HG03045 (cell line): Measurements from ENCODE around the gene LIAS.
"Not testable (repeated sequence)": the region's sequence is repeated elsewhere in the genome, so short reads cannot be mapped to it uniquely, and the experiment has no call there.

Experiments used
- ATAC-seq: cut with Tn5 transposase; IDR thresholded peaks from one replicate; pipeline ENCODE4 v1.9.1; 2021; ENCODE audit warnings: mild to moderate bottlenecking, moderate library complexity; ENCODE audit not compliant: unreplicated experiment

The LIAS gene

DNA sequence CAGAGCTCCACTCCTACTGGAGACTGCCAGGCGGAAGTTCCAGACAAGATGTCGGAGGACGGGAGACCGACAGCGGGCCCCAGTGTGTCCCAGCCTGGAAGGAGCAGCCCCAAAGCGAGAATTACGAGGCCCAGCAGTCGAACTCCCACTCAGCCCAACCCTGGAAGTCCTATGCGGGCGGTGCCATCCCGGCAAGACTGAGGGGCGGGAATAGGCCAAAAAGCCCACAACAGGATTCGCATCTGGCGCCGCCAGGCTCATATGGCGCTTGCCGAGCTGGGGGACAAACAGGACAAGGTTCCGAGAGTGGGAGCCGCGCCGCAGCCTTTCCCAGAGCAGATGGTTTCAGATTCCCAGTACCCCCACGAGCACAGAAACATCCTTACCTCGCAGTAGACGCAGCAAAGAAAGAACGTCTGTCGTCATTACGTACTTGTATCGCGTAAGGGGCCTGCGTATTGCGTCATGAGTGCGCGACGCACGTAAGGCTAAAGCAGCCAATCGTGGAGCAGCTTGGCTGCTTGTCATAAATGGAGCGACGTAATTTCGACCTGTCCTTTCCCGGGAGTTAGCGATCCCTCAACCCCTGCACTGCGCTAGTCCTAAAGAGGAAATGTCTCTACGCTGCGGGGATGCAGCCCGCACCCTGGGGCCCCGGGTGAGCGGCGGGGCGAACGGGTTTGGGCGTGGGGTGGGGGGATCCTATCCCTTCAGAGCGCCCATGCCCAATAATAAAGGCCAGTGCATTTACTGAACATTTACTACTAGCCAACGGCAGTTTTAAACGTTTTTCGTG lies at the start of gene LIAS, which contains the start of gene RPL9:
TSS of gene LIAS (plus strand) at position 552 of the 796 bp plus-strand sequence. CDS start at position 614, 62 bp downstream.
TSS of gene RPL9 (minus strand) at position 418 of the 796 bp plus-strand sequence. CDS start 483 bp downstream, outside the sequence.
- ATAC-seq, result peak; percentile 83

DNA sequence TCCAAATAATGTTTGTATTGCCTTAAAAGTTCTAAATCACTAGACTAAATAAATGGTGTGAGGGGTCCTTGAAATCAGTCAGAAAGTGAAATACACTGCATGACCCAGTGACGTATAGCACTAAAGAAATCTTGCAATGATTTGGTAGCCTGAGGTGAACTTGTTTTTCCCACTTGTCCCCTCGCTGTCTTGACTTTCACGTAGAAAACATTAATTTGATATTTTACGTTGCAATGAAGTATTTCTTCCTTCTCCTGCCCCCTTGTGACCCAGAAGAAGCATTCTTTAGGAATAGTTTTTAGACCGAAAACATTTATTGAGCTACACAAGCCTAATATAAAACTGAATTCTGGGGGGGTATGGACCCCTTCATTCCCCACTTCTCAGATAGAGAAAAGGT lies 48.4 kb upstream of the LIAS start:
- ATAC-seq, result no peak

DNA sequence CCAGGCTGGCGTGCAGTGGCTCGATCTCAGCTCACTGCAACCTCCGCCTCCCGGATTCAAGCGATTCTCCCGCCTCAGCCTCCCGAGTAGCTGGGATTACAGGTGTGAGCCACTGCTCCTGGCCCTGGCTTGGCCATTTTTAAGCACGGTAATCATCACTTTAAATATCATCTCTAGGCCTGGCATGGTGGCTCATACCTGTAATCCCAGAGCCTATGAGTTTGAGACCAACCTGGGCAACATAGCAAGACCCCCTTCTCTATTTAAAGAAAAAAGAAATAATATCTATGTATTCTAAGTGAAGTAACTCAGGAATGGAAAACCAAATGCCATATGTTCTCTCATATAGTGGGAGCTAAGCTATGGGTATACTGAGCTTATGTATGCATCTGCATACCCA lies 47.3 kb upstream of the LIAS start:
- ATAC-seq, result not testable (repeated sequence)

DNA sequence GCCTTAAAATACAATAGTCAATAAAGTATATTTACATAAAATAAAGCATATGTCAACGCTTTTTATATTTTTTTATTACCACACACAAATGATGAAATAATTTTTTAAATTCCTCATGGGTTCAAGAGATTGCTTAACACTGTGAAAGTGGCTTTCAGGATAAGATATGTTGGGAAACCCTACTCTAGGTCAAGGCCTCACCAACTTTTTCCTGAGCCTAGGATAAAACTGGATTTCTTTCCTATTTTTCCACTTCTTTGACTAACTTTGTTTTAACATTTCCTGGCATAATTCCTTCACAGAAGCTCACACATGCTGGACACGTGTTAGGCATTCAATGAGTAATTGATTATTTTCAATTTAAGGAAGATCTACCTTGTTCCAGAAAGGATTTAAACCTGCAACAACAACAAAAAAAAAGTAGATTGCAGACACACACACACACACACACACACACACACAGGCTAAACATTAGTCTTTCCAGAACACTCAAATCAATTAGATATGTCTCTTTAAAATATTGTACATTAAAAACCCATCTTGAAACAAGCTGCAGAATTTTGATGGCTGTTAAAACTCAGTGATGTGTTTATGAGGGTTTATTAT lies 43.1 kb upstream of the LIAS start:
- ATAC-seq, result no peak

DNA sequence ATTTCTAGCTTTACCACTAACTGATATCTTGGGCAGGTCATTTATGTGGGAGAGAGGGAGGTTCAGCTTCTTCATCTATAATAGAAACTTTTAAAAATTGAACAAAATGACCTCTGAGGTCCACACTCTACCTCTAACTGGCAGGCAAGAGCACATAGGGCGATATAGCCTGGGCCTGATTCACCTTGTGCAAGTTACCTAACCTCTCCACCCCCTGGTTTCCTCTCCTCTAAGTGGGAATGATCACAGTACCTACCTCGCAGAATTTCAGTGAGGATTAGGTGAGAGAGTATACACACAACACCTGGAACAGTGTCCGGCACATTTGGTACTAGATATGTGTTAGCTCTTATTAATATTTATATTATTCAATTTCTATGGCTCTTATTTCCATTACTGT lies 36.6 kb upstream of the LIAS start:
- no peak for ATAC-seq

DNA sequence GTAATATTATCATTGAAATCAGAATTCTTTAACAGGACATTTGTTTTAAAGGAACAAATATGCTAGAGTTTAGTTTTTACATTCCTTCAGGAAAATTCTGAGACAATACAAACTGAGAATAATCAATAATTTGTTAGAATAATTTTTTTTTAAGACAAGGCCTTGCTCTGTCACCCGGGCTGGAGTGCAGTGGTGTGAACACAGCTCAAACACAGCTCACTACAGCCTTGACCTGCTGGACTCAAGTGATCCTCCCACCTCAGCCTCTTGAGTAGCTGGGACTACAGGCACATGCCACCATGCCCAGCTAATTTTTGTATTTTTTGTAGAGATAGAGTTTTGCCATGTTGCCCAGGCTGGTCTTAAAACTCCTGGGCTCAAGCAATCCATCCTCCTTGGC lies 33.6 kb upstream of the LIAS start:
- ATAC-seq, result not testable (repeated sequence)

DNA sequence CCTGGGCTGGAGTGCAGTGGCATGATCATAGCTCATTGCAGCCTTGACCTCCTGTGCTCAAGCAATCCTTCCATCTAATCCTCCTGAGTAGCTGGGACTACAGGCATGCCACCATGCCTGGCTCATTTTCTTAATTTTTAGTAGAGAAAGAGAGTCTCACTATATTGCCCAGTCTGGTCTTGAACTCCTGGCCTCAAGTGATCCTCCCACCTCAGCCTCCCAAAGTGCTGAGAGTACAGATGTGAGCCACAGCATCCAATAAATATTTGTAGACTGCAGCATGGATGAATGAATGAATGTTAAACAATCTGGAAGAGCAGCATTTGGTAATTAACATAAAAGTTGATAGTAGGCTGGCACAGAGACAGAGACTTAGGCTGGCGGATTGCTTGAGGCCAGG lies 32.1 kb upstream of the LIAS start:
- no peak for ATAC-seq

DNA sequence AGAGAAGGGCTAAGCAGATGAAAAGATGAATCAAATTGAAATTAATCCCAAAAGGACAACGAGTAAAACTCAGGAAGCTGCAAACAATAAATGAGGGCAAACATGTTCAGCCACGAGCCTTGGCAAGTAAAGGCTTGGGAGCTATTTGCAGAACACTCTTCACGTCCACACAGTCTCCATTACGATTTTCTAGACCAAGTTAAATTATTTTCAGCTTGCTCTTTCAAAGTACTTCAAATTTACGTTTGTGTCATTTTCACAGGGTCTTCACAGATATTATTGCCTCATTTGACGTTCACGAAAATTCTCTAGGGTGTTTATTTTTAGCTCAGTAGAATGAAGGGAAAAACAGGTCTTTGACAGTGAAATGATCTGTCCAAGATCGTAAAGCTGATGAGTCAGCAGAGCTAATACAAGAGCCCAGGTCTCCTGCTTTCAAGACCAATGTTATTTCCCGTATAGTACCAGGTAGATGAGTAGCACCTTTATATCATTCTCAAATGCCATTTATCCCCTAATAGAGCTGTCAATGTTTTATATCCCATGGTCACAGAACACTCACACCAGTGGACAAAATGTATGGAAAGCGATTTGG lies 31.2 kb upstream of the LIAS start:
- no peak for ATAC-seq

DNA sequence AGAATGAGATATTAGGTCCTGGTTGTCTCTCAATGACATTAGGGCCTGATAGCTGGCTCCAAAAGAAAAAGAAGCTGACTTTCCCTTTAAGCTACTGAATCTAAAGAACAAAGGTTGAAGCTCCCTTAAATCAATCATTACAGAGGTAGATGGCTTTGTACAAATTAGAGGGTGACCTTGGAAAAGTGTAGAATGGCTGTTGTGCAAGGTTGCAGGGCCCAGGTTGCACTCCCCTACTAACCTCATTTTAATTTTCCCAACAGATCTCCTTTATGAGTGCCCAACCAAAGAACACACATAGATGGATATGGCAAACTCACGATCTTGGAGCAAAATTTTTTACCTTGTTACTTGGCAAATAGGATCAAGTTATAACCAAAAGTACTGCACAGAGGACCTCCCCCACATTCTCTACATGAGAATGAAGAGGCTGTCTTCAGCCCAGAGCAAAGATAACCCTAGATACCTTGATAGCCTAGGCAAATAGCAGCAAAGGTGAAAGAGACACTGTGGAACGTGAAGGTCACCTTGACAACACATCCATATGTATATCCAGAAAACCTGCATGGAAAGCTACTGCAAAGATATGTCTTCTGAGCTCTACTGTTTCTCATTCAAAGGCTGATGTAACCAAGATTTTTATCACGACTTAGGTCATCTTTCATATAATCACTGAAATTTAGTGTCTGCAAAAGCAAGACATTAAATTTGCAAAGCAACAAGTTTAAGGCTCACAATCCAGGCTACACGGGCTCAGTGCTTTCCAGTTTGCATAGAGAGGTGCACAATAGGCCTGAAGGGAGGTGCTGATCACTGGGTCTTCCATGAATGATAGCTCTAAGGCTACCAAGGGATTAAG lies 29.2 kb upstream of the LIAS start:
- ATAC-seq, result no peak

DNA sequence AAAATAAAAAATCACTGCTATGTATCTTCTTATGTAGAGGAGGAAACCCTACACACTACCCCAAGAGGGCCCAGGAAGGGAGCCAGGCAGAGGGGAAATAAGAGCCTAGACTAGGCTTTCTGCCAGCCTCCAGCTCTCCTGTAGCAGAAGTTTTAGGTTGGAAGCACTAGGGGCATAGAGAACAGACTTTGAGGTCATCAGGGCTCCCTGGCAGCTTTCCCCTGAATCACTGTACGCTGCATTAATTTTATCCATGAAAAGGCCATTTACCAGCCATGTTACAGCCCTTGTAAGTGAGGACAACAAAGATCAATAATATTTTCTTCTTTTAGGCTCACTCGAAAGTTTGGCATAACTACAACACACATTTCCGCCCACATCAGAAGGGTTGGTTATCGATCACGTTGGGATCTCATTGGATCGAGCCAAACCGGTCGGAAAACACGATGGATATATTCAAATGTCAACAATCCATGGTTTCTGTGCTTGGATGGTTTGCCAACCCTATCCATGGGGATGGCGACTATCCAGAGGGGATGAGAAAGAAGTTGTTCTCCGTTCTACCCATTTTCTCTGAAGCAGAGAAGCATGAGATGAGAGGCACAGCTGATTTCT lies 24.9 kb upstream of the LIAS start:
- ATAC-seq, result no peak

DNA sequence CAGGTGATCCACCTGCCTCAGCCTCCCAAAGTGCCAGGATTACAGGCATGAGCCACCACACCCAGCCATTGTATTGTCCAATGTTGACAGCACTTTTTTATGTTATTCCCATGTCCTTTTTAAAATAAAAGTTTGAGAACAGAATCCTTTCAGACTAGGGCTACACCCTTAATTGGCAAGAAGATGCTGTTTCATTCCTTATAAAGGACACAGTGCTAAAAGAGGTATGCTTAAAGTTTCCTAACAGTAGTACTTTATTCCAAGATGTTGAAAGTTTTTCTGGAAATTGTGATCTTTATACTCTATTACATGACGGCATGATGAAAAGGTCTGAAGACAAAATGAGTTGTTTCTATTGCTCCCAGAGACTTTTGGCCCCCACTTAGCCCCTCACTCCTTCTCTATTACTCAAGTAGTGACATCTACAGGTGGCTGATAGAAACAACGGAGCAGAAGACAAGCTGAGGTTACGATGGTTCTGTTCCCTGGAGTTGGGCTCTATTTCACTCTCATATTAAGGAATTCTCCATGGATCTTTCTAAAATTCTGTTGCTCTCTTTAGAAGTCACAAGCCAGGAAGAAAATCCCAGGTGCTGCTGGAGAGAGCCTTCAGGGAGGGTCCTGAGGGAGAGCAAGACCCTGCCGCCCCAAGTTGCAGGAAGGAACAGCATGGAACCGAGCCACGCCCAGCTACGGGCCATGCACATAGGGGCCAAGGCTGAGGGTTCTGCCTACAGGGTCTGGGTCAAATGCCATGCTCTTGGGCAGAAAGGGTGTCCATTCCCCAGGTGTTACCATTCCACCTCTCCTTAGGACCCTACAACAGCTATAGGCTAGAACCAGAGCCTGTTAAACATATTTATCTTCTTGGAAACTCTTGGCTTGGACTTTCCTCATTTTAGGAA lies 22.9 kb upstream of the LIAS start:
- ATAC-seq, result no peak

DNA sequence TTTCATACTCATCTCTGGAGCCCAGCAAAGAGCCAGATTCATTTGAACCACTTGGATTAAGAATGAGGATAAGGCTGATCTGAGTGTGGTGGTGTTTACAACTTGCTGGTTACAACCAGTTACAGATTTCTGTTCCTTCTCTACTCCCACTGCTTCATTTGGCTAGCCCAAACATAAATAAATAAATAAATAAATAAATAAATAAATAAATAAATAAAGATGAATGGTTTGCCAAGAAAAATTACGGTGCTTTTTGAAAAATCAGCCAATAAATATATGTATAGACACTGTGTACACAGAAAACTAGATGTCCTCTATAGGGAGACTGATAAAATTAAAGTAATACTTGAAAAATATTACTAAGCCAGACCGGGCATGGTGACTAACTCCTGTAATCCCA lies 17.3 kb upstream of the LIAS start:
- no peak for ATAC-seq

DNA sequence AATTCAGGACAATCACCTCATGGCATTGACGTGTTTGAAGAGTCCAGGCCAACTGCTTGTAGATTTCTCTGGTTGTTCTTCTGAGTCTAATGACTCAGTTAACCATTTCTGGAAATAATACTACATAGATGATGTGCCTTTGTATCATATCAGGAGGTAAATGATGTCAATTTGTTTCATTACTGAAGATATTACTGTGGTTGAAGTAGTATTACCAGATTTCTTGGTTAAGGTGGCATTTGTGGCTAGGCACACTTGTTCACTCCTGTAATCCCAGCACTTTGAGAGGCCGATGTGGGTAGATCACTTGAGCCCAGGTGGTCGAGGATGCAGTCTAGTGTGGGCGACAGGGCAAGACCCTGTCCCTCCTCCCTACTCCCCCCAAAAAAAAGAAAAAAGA lies 15.9 kb upstream of the LIAS start:
- ATAC-seq, result no peak

DNA sequence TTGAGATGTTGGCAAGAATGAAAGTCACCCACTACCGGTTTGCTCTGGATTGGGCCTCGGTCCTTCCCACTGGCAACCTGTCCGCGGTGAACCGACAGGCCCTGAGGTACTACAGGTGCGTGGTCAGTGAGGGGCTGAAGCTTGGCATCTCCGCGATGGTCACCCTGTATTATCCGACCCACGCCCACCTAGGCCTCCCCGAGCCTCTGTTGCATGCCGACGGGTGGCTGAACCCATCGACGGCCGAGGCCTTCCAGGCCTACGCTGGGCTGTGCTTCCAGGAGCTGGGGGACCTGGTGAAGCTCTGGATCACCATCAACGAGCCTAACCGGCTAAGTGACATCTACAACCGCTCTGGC lies 12.4 kb upstream of the LIAS start:
- ATAC-seq, result no peak

DNA sequence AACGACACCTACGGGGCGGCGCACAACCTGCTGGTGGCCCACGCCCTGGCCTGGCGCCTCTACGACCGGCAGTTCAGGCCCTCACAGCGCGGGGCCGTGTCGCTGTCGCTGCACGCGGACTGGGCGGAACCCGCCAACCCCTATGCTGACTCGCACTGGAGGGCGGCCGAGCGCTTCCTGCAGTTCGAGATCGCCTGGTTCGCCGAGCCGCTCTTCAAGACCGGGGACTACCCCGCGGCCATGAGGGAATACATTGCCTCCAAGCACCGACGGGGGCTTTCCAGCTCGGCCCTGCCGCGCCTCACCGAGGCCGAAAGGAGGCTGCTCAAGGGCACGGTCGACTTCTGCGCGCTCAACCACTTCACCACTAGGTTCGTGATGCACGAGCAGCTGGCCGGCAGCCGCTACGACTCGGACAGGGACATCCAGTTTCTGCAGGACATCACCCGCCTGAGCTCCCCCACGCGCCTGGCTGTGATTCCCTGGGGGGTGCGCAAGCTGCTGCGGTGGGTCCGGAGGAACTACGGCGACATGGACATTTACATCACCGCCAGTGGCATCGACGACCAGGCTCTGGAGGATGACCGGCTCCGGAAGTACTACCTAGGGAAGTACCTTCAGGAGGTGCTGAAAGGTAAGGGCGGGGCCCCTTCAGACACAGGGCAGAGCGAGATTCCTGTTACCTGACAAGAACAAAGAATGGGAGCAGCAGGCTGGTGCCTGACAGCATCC lies 11.8 kb upstream of the LIAS start:
- ATAC-seq, result peak; percentile 84

DNA sequence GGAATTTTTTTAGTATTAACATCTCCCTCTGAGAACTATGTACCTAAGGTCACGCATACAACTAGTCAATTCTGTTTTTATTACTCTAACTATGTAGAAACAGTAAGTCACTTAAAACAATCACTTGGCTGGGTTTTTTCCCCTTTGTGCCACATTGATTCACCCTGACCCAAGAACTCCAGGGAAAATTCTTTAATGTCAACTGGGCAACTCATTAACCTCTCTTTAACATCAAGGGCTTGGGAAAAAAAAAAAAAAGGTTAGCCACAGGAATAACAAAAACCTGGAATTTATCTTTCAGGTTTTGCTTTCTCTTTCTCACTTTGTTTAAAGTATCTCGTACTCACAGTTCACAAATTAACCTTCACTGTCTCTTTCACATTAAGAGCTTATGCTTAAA lies 8.2 kb upstream of the LIAS start:
- no peak for ATAC-seq

DNA sequence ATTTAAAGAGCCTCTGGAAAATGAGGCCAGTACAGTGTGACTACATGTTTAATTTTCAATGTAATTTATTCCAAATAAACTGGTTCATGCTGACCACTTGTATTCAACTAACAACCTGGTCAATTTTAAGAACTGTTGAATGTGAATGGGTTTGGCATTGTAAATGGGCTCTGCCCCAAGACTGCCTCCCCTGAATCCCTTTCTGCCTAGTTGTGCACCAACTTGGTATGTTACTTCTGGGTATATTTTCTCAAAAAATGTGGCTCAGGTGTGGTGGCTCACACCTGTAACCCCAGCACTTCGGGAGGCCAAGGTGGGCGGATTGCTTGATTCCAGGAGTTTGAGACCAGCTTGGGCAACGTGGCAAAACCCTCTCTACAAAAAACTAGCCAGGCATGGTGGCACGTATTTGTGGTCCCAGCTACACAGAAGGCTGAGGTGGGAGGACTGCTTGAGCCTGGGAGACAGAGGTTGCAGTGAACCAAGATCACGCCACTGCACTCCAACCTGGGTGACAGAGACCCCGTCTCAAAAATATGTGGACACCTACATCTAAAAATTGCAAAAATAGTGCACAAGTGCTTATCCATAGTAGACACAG lies 7.3 kb upstream of the LIAS start:
- no peak for ATAC-seq

DNA sequence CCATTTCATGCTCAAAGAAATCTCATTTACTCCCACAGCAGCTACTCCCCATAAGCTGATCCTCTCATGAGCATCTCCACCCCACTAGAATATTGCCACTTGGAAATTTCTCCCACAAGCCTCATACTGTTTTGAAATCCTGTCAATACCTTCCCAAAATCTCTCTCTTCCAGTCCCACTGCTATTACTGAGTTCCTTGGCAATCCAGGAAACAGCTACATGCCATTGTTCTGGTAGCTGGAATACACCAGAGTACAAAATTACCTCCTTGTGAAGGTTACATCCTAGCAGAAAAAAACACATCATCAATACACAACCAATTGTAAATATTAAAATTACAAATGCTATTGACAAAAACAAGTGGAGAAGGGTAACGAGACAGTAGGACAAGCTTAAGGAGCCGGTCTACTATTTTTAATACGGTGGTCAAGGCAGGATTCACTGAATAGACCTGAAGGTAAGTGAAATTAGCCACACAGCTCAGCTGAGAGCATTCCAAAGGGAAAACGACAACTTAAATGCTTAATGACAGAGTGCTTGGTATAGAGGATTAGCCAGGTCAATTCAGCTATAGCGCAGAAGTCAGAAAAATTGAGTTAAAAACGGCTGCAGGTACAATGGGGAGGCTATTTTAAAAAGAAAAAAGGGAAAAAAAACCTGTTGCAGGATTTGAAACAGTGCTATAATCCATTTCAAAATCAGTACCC lies 6.5 kb upstream of the LIAS start:
- ATAC-seq, result no peak
